Adrenal gland (tissue), 12 donors: ENCODE data around the gene SMAD3. TPM values are rescaled to one million over a fixed set of nuclear protein-coding genes. Genes with fewer than 3 reads are reported as not detected.

Experiments used
- DNase-seq, 7 donors: peaks; one replicate each; pipeline ENCODE4 v3.0.0-alpha.2; 2019 to 2020
- H3K27ac ChIP-seq, 5 donors: fragments of 200-600 bp; sonication (generic) in 4 of 5; 1 replicate in 3 of 5; 2 replicates in 2 of 5; pipeline versions ENCODE4 v1.5.1 to v1.8.0; 2016 to 2020; ENCODE audit warnings: mild to moderate bottlenecking in 1 of 5
- H3K27me3 ChIP-seq: fragments of 200-600 bp; 2 replicates; pipeline ENCODE4 v1.8.0; 2021
- H3K36me3 ChIP-seq, 2 donors: fragments of 200-600 bp; replicated peaks in 1 of 2; 1 replicate in 1 of 2; 2 replicates in 1 of 2; pipeline versions ENCODE4 v1.5.1 to v1.8.0; 2018 to 2022
- H3K4me1 ChIP-seq, 2 donors: fragments of 200-600 bp; replicated peaks in 1 of 2; 1 replicate in 1 of 2; 2 replicates in 1 of 2; pipeline versions ENCODE4 v1.5.1 to v1.8.0; 2018 to 2021
- H3K4me3 ChIP-seq, 4 donors: fragments of 200-600 bp; sonication (generic) in 3 of 4; one replicate each; pipeline ENCODE4 v1.5.1; 2016 to 2018
- H3K9me3 ChIP-seq, 3 donors: fragments of 200-600 bp; sonication (generic) in 1 of 3; replicated peaks in 1 of 3; 1 replicate in 2 of 3; 2 replicates in 1 of 3; pipeline versions ENCODE4 v1.5.1 to v1.8.0; 2016 to 2021
- CTCF ChIP-seq, 6 experiments: fragments of 450-650 bp in 4 of 6; fragments of 200-600 bp in 2 of 6; sonication (generic) in 1 of 6; IDR thresholded peaks; 1 replicate in 5 of 6; 2 replicates in 1 of 6; pipeline versions ENCODE4 v1.5.1 to v1.8.0; 2016 to 2021; ENCODE audit warnings: antibody characterized with exemption in 6 of 6, mild to moderate bottlenecking in 2 of 6, moderate library complexity in 1 of 6
- POLR2A ChIP-seq, 2 donors: fragments of 450-650 bp; IDR thresholded peaks; one replicate each; pipeline ENCODE4 v1.6.1; 2017; ENCODE audit warnings: antibody characterized with exemption in 2 of 2, mild to moderate bottlenecking in 2 of 2, moderate library complexity in 1 of 2
- WGBS, 4 donors: extraction: QIAGEN DNeasy Blood & Tissue Kit in 2 of 4; methylation state at CpG; one replicate each; pipeline versions ENCODE4 v1.1.5 to v1.1.7; 2013 to 2017; 5-methylcytosine and 5-hydroxymethylcytosine counted together
- intact Hi-C, 2 donors: fragments of 100-400 bp; cut with DNase I; formaldehyde crosslinking; loops; one replicate each; pipeline versions ENCODE4 v1.14.1 to v1.15.0; 2022 to 2023
- polyA plus RNA-seq, 3 donors: library from polyadenylated mRNA; stranded (reverse); fragments of 200-250 nt in 2 of 3; fragments of 350-450 nt in 1 of 3; fragmentation: Illumina TruSeq in 1 of 3; extraction: RNeasy Lipid Tissue Mini Kit (QIAGEN cat#74804) in 1 of 3; gene quantifications; one replicate each; pipeline ENCODE4 v1.2.3, GENCODE V29; 2013 to 2014
- total RNA-seq, 9 donors: library from RNA; depleted of rRNA in 4 of 9; stranded (reverse); fragments of >200 nt in 4 of 9; fragments of 120-200 nt in 1 of 9; fragmentation: NEBNext Ultra II Directional in 1 of 9; extraction: Animal tissue kit (Norgen Biotek cat#: 25700) in 1 of 9; gene quantifications; one replicate each; pipeline versions ENCODE4 v1.1.0 to v1.2.4, GENCODE V29; 2013 to 2023
- donor health status: healthy with polysubstance abuse.
- donor health status: Bipolar disorder and iron deficiency.
- donor health status: DM: yes; HTN: yes; CAD: no.
- donor health status: DM: no; HTN: no; CAD: no.
- donor health status: DM: no; HTN: no; CAD: no.
- donor health status: DM: yes; HTN: yes; CAD: no.

The SMAD3 gene
- total and polyA plus RNA-seq, 12 donors, result 6.4 to 92.0 (median 8.0) TPM

DNA sequence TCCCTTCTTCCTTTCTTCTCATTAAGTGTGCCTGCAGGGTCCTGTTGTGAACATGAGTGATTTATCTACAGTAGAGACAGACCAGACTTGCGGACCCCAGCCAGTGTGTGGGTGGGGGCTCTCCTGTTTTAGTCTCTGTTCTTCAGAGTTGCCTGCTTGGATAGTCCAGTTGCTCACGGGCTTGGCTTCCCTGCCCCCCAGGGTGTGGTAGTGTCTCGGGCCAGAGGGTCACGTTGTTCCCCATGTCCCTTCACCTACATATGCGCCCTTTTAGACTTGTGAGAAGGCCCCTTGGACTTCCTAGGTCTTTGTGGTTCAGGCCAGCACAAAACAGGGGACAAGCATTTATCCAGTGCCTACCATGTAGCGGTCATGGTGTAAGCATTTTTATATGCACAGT lies 103.3 kb downstream of the SMAD3 start:
- H3K27ac ChIP-seq, result no peak overlapping the region
- no peaks in the 10 kb centered on the region for H3K27me3 ChIP-seq
- 86 to 93% (median 91%) methylated on average over 6 of the region's 6 CpGs for WGBS, 4 donors
- intact Hi-C loops, result no loop called here
- no peaks in the 10 kb centered on the region for H3K4me1 ChIP-seq
- H3K9me3 ChIP-seq, result no peaks in the 10 kb centered on the region
- H3K36me3 ChIP-seq, result peaks cover 0 to 3% of the 10 kb centered on the region in 2 donors
- H3K4me3 ChIP-seq, result no peak overlapping the region
- TF ChIP-seq CTCF (IDR thresholded peaks at IDR 0.05) (no peak), POLR2A (IDR thresholded peaks at IDR 0.05) (no peak)
- DNase-seq, result no peak

GRCh38 chr15:67170143-67170925 lies 104.9 kb downstream of the SMAD3 start:
- Histone ChIP-seq H3K36me3 (no peaks in the 10 kb centered on the region), H3K27ac (no peak overlapping the region), H3K9me3 (no peaks in the 10 kb centered on the region), H3K4me3 (no peak overlapping the region), H3K4me1 (peaks cover 0 to under 1% of the 10 kb centered on the region in 2 donors), H3K27me3 (no peaks in the 10 kb centered on the region)
- intact Hi-C loops, result no loop called here
- 91 to 93% (median 93%) methylated on average over 12 of the region's 12 CpGs for WGBS, 4 donors
- TF ChIP-seq POLR2A (IDR thresholded peaks at IDR 0.05) (no peak), CTCF (IDR thresholded peaks at IDR 0.05) (no peak)
- DNase-seq, result no peak

GRCh38 chr15:67171471-67171870 lies 106.1 kb downstream of the SMAD3 start:
- DNase-seq, result no peak
- H3K4me1 ChIP-seq, result peaks cover 0 to 8% of the 10 kb centered on the region in 2 donors
- H3K4me3 ChIP-seq, result no peak overlapping the region
- TF ChIP-seq CTCF (IDR thresholded peaks at IDR 0.05) (no peak), POLR2A (IDR thresholded peaks at IDR 0.05) (no peak)
- H3K9me3 ChIP-seq, result no peaks in the 10 kb centered on the region
- intact Hi-C loops, result no loop called here
- WGBS, 4 donors, result 77 to 90% (median 84%) methylated on average over 4 of the region's 4 CpGs
- no peak overlapping the region for H3K27ac ChIP-seq
- no peaks in the 10 kb centered on the region for H3K36me3 ChIP-seq
- no peaks in the 10 kb centered on the region for H3K27me3 ChIP-seq

GRCh38 chr15:67172172-67172571 lies 106.8 kb downstream of the SMAD3 start:
- no peak for DNase-seq
- TF ChIP-seq CTCF (IDR thresholded peaks at IDR 0.05) (no peak), POLR2A (IDR thresholded peaks at IDR 0.05) (no peak)
- H3K4me1 ChIP-seq, result peaks cover 0 to 8% of the 10 kb centered on the region in 2 donors
- H3K27ac ChIP-seq, result no peak overlapping the region
- H3K27me3 ChIP-seq, result no peaks in the 10 kb centered on the region
- 93 to 100% (median 97%) methylated on average over 3 to 6 of the region's 6 CpGs for WGBS, 4 donors
- no peaks in the 10 kb centered on the region for H3K9me3 ChIP-seq
- no peak overlapping the region for H3K4me3 ChIP-seq
- no peaks in the 10 kb centered on the region for H3K36me3 ChIP-seq
- intact Hi-C loops, result no loop called here
